Dendritic cell treated with granulocyte-macrophage colony-stimulating factor and Interleukin-4, amounts not matched to agents 40 ng/mL and 50 ng/mL, for 4 days (primary cell): ENCODE results near the gene FAM200C.

Experiments used
- H3K27ac Mint-ChIP-seq: one replicate; pipeline ENCODE4 v1.8.0; 2022; ENCODE audit warnings: mild to moderate bottlenecking, mixed read lengths
- H3K27me3 Mint-ChIP-seq: one replicate; pipeline ENCODE4 v1.8.0; 2022; ENCODE audit warnings: mild to moderate bottlenecking, mixed read lengths
- H3K36me3 Mint-ChIP-seq: one replicate; pipeline ENCODE4 v1.8.0; 2022; ENCODE audit warnings: low read depth, mixed read lengths
- H3K4me1 Mint-ChIP-seq: one replicate; pipeline ENCODE4 v1.8.0; 2022; ENCODE audit warnings: low read depth, mixed read lengths
- H3K4me3 Mint-ChIP-seq: one replicate; pipeline ENCODE4 v1.8.0; 2022; ENCODE audit warnings: mild to moderate bottlenecking, moderate library complexity, mixed read lengths
- H3K9me3 Mint-ChIP-seq: one replicate; pipeline ENCODE4 v1.8.0; 2022; ENCODE audit warnings: mixed read lengths
- intact Hi-C: fragments of 100-400 bp; cut with micrococcal nuclease; formaldehyde crosslinking; loops from one replicate; pipeline ENCODE4 v1.15.0; 2022

FAM200C gene

GRCh38 chr5:160390787-160391696 is 8.8 kb downstream of the FAM200C start:
- intact Hi-C loops = loop anchor here (2.0 to 5.0 kb wide), 2 partner anchors 309 to 370 kb away; no protein-coding TSS in a partner anchor
- H3K27ac Mint-ChIP-seq = no peak overlapping the region

GRCh38 chr5:160387445-160387844 is 12.4 kb downstream of the FAM200C start:
- Mint-ChIP-seq H3K9me3 (peaks cover 20% of the 10 kb centered on the region), H3K4me3 (no peak overlapping the region)

More at GRCh38 chr5:160390787-160391696, 8.8 kb downstream of the FAM200C start:
- H3K4me3 Mint-ChIP-seq = no peak overlapping the region
- H3K36me3 Mint-ChIP-seq = no peaks in the 10 kb centered on the region
- no peaks in the 10 kb centered on the region for H3K27me3 Mint-ChIP-seq
- H3K4me1 Mint-ChIP-seq = no peaks in the 10 kb centered on the region
- peaks cover 20% of the 10 kb centered on the region for H3K9me3 Mint-ChIP-seq

GRCh38 chr5:160385496-160385895 is 14.4 kb downstream of the FAM200C start:
- Mint-ChIP-seq H3K4me3 (no peak overlapping the region), H3K27me3 (peaks cover 2% of the 10 kb centered on the region), H3K27ac (no peak overlapping the region), H3K9me3 (peaks cover 20% of the 10 kb centered on the region), H3K36me3 (no peaks in the 10 kb centered on the region), H3K4me1 (no peaks in the 10 kb centered on the region)
- intact Hi-C loops = no loop called here

More at GRCh38 chr5:160387445-160387844, 12.4 kb downstream of the FAM200C start:
- H3K27me3 Mint-ChIP-seq = no peaks in the 10 kb centered on the region
- H3K36me3 Mint-ChIP-seq = no peaks in the 10 kb centered on the region
- intact Hi-C loops = no loop called here
- H3K27ac Mint-ChIP-seq = no peak overlapping the region
- H3K4me1 Mint-ChIP-seq = no peaks in the 10 kb centered on the region

GRCh38 chr5:160384681-160385080 is 15.2 kb downstream of the FAM200C start:
- Mint-ChIP-seq H3K36me3 (no peaks in the 10 kb centered on the region), H3K9me3 (peaks cover 20% of the 10 kb centered on the region), H3K27ac (no peak overlapping the region), H3K4me3 (no peak overlapping the region), H3K4me1 (no peaks in the 10 kb centered on the region), H3K27me3 (peaks cover 2% of the 10 kb centered on the region)
- intact Hi-C loops = no loop called here

GRCh38 chr5:160382346-160382745 is 17.5 kb downstream of the FAM200C start:
- no peak overlapping the region for H3K4me3 Mint-ChIP-seq
- intact Hi-C loops = no loop called here
- peaks cover 3% of the 10 kb centered on the region for H3K9me3 Mint-ChIP-seq
- H3K4me1 Mint-ChIP-seq = no peaks in the 10 kb centered on the region
- H3K36me3 Mint-ChIP-seq = no peaks in the 10 kb centered on the region
- H3K27me3 Mint-ChIP-seq = peaks cover 2% of the 10 kb centered on the region
- no peak overlapping the region for H3K27ac Mint-ChIP-seq

- Mint-ChIP-seq H3K27me3 (peaks cover 9% of the 10 kb centered on the region), H3K27ac (no peak overlapping the region)
Observed at GRCh38 chr5:160380041-160380440, 19.8 kb downstream of the FAM200C start.

GRCh38 chr5:160379511-160379910 is 20.3 kb downstream of the FAM200C start:
- H3K4me1 Mint-ChIP-seq = no peaks in the 10 kb centered on the region
- intact Hi-C loops = no loop called here
- H3K27ac Mint-ChIP-seq = peak overlapping the region; percentile 17
- H3K36me3 Mint-ChIP-seq = no peaks in the 10 kb centered on the region
- no peaks in the 10 kb centered on the region for H3K9me3 Mint-ChIP-seq
- no peak overlapping the region for H3K4me3 Mint-ChIP-seq
- peaks cover 13% of the 10 kb centered on the region for H3K27me3 Mint-ChIP-seq

More at GRCh38 chr5:160380041-160380440, 19.8 kb downstream of the FAM200C start:
- H3K9me3 Mint-ChIP-seq = no peaks in the 10 kb centered on the region
- H3K4me3 Mint-ChIP-seq = no peak overlapping the region
- no peaks in the 10 kb centered on the region for H3K4me1 Mint-ChIP-seq
- intact Hi-C loops = no loop called here
- H3K36me3 Mint-ChIP-seq = no peaks in the 10 kb centered on the region

GRCh38 chr5:160378330-160378729 is 21.5 kb downstream of the FAM200C start:
- Mint-ChIP-seq H3K36me3 (no peaks in the 10 kb centered on the region), H3K27ac (no peak overlapping the region), H3K4me1 (no peaks in the 10 kb centered on the region), H3K4me3 (no peak overlapping the region), H3K9me3 (no peaks in the 10 kb centered on the region), H3K27me3 (peaks cover 25% of the 10 kb centered on the region)
- intact Hi-C loops = no loop called here

GRCh38 chr5:160377651-160378050 is 22.2 kb downstream of the FAM200C start:
- H3K36me3 Mint-ChIP-seq = no peaks in the 10 kb centered on the region
- no peak overlapping the region for H3K4me3 Mint-ChIP-seq
- H3K27me3 Mint-ChIP-seq = peaks cover 32% of the 10 kb centered on the region
- H3K27ac Mint-ChIP-seq = no peak overlapping the region
- intact Hi-C loops = no loop called here
- H3K9me3 Mint-ChIP-seq = no peaks in the 10 kb centered on the region
- no peaks in the 10 kb centered on the region for H3K4me1 Mint-ChIP-seq

GRCh38 chr5:160376416-160376815 is 23.4 kb downstream of the FAM200C start:
- Mint-ChIP-seq H3K9me3 (no peaks in the 10 kb centered on the region), H3K27me3 (peaks cover 38% of the 10 kb centered on the region), H3K4me1 (no peaks in the 10 kb centered on the region), H3K27ac (no peak overlapping the region), H3K4me3 (no peak overlapping the region), H3K36me3 (no peaks in the 10 kb centered on the region)
- intact Hi-C loops = no loop called here

- peaks cover 2% of the 10 kb centered on the region for H3K4me1 Mint-ChIP-seq
- no peaks in the 10 kb centered on the region for H3K36me3 Mint-ChIP-seq
- no peak overlapping the region for H3K27ac Mint-ChIP-seq
- intact Hi-C loops = no loop called here
- peaks cover 44% of the 10 kb centered on the region for H3K27me3 Mint-ChIP-seq
- H3K9me3 Mint-ChIP-seq = no peaks in the 10 kb centered on the region
- no peak overlapping the region for H3K4me3 Mint-ChIP-seq
Observed at GRCh38 chr5:160375701-160376100, 24.2 kb downstream of the FAM200C start.

GRCh38 chr5:160375166-160375565 is 24.7 kb downstream of the FAM200C start:
- Mint-ChIP-seq H3K4me3 (no peak overlapping the region), H3K4me1 (peaks cover 5% of the 10 kb centered on the region), H3K27ac (no peak overlapping the region), H3K36me3 (no peaks in the 10 kb centered on the region), H3K9me3 (no peaks in the 10 kb centered on the region), H3K27me3 (peaks cover 49% of the 10 kb centered on the region)
- intact Hi-C loops = no loop called here

- Mint-ChIP-seq H3K4me1 (peaks cover 11% of the 10 kb centered on the region), H3K4me3 (no peak overlapping the region), H3K27me3 (peaks cover 63% of the 10 kb centered on the region), H3K36me3 (no peaks in the 10 kb centered on the region), H3K9me3 (no peaks in the 10 kb centered on the region), H3K27ac (no peak overlapping the region)
- intact Hi-C loops = no loop called here
Observed at GRCh38 chr5:160371294-160371693, 28.6 kb downstream of the FAM200C start.

GRCh38 chr5:160370713-160371034 is 29.2 kb downstream of the FAM200C start:
- Mint-ChIP-seq H3K4me1 (peaks cover 11% of the 10 kb centered on the region), H3K27ac (no peak overlapping the region), H3K27me3 (peaks cover 63% of the 10 kb centered on the region), H3K9me3 (no peaks in the 10 kb centered on the region), H3K36me3 (no peaks in the 10 kb centered on the region), H3K4me3 (peak overlapping the region; percentile 74)
- intact Hi-C loops = no loop called here
